Right ventricle myocardium inferior (tissue), 1 donor: ENCODE data around the gene RXFP4. TPM values are rescaled to one million over a fixed set of nuclear protein-coding genes. Genes with fewer than 3 reads are reported as not detected.
"Not testable (repeated sequence)": the region's sequence is repeated elsewhere in the genome, so short reads cannot be mapped to it uniquely, and the experiment has no call there.

Experiments used
- ATAC-seq: fragments of 200-7000 bp; cut with Tn5 transposase; one replicate; pipeline ENCODE4 v1.9.1; 2020; ENCODE audit warnings: mild to moderate bottlenecking, moderate library complexity
- DNase-seq: peaks from one replicate; pipeline ENCODE4 v3.0.0; 2021; ENCODE audit errors: missing footprints
- intact Hi-C: fragments of 100-400 bp; cut with DNase I; formaldehyde crosslinking; loops from one replicate; pipeline ENCODE4 v1.11.0; 2022
- total RNA-seq: library from RNA; stranded (reverse); fragmentation: NEBNext Ultra II Directional; extraction: Animal tissue kit (Norgen Biotek cat#: 25700); gene quantifications from one replicate; pipeline ENCODE4 v1.2.1, GENCODE V29; 2021
- donor health status: DM: no; HTN: yes; CAD: no; lungs with severe emphysema.

The RXFP4 gene
- total RNA-seq, 1 donor from 2014 or later: not detected

GRCh38 chr1:155920717-155921116, 20.7 kb upstream of the RXFP4 start:
- ATAC-seq: no peak
- intact Hi-C loops: no loop called here
- no peak for DNase-seq

- intact Hi-C loops: no loop called here
- ATAC-seq (no peak), DNase-seq (no peak)
These were observed 15.9 kb upstream of the RXFP4 start for GRCh38 chr1:155925506-155925905.

GRCh38 chr1:155929057-155929456, 12.4 kb upstream of the RXFP4 start:
- ATAC-seq (no peak), DNase-seq (no peak)
- intact Hi-C loops: no loop called here

- not testable (repeated sequence) for DNase-seq, ATAC-seq
- intact Hi-C loops: loop anchor here (5.0 kb wide), 1 partner anchor 122 kb away; the partner anchor contains the start of genes LAMTOR2 and UBQLN4
These were observed 10.7 kb upstream of the RXFP4 start for GRCh38 chr1:155930725-155931124.

DNA sequence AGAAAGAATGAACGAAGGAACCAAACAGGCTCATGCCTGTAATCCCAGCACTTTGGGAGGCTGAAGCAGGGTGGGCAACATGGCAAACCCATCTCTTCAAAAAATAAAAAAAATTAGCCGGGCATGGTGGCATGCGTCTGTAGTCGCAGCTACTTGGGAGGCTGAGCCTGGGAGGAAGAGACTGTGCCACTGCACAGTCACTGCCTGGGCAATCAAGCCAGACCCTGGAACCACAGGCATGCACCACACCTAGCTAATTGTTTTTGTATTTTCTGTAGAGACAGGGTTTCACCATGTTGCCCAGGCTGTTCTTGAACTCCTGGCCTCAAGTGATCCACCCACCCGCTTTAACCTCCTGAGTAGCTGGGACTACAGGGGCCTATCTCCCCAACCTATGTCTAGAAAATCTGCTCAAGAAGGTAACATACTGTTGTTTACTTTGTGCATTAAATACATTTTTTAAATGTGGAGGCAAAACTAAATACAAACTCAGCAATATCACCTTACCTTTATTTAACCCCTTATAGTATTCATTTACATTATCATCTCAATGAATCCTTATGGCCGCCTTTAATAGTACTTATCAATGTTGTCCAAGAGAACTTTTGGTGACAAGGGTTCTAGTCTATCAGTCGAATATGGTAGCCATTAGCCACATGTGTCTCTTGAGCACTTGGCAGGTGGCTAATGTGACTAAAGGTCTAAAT, 10.0 kb upstream of the RXFP4 start:
- DNase-seq: no peak
- intact Hi-C loops: loop anchor here (5.0 kb wide), 1 partner anchor 121 kb away; the partner anchor contains the start of genes LAMTOR2 and UBQLN4
- ATAC-seq: no peak

DNA sequence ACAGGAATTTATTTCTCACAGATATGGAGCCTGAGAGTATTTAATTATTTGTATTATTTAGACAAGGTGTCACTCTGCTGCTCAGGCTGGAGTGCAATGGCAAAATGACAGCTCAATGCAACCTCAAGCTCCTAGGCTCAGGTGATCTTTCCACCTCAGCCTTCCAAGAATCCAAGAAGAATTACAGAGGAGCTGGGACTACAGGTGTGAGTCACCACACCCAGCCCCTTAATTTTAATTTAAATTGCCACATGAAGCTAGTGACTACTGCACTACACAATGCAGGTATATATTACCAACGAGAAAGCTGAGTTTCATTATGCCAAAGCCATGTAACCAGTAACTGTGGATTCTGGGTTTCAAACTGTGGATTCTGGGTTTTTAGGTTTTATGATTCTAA, 9.4 kb upstream of the RXFP4 start:
- intact Hi-C loops: loop anchor here (5.0 kb wide), 1 partner anchor 120 kb away; the partner anchor contains the start of genes LAMTOR2 and UBQLN4
- no peak for ATAC-seq

DNA sequence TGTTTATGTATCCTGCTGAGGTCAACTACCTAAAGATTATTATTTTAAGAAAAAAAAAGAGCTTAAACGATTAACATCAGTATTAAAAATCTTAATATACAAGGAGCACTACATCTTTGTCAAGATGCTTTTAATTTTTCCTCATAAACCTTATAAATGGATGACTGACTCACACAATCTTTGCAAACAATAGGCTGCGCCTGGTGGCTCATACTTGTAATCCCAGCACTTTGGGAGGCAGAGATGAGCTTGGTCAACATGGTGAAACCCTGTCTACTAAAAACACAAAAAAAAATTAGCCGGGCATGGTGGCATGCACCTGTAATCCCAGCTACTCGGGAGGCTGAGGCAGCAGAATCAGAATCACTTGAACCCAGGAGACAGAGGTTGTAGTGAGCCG, 9.0 kb upstream of the RXFP4 start:
- intact Hi-C loops: loop anchor here (5.0 kb wide), 1 partner anchor 120 kb away; the partner anchor contains the start of genes LAMTOR2 and UBQLN4
- DNase-seq (no peak), ATAC-seq (no peak)

More for the DNA sequence above, 9.4 kb upstream of the RXFP4 start:
- DNase-seq: no peak

GRCh38 chr1:155933591-155934096, 7.8 kb upstream of the RXFP4 start:
- DNase-seq (no peak), ATAC-seq (no peak)
- intact Hi-C loops: loop anchor here (5.0 kb wide), 1 partner anchor 119 kb away; the partner anchor contains the start of genes LAMTOR2 and UBQLN4

- intact Hi-C loops: loop anchor here (5.0 kb wide), 1 partner anchor 118 kb away; the partner anchor contains the start of genes LAMTOR2 and UBQLN4
- ATAC-seq: peak; percentile 99
- peak; percentile 97 for DNase-seq
These were observed 7.1 kb upstream of the RXFP4 start, which contains the start of gene KHDC4 for GRCh38 chr1:155934097-155934935. Gene KHDC4 (minus strand): TSS chr1:155934413. CDS start chr1:155934373, 40 bp downstream.

- no peak for ATAC-seq
- no peak for DNase-seq
- intact Hi-C loops: loop anchor here (5.0 kb wide), 1 partner anchor 117 kb away; the partner anchor contains the start of genes LAMTOR2 and UBQLN4
These were observed 6.4 kb upstream of the RXFP4 start for GRCh38 chr1:155934936-155935590.

DNA sequence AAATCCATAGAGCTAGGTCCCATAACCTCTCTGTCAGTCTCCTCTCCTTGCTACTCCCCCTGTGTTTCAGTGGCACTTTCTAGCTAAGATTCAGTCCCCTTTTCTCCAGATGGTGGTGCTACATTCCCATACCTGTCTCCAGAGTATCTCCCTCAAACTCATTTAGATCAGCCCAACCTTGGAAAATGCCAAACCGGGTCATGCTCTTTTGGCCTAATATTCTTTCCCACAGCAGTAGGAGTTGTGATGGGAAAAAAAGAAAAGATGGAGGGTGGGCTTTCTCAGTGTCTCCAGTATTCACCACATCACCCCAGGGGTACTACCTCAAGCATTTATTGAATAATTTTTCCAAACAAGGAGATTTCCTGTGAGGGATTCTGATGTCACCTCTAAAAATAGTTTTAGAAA, 3.2 kb upstream of the RXFP4 start:
- ATAC-seq (no peak), DNase-seq (no peak)
- intact Hi-C loops: loop anchor here (1.0 kb wide), 1 partner anchor 51 kb away; no protein-coding TSS in a partner anchor

DNA sequence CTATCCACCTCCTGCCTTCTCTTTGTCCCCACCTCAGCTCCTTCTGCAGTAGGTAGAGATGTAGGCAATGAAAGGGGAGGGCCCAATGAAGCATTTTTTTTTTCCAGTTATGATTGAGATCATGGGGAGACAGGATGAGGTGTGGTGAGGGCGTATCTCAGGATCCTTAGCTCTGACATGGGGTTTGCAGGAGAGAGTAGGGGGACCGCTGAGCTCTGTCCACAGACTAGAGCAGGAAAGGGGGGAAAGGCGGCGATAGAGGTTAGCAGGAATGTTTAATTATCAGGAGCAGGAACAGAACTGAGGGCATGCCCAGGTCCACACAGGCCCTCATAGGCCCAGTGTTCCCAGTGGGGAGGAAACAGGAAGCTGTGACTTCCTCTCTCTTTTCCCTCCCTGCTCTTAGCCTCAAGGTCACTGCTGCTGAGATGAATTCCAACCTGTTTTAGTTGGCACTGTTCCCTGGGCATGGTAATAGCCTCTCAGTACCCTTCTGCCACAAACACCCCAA, 901 bp upstream of the RXFP4 start:
- intact Hi-C loops: loop anchor here (2.0 to 5.0 kb wide), 2 partner anchors 22 to 37 kb away; partner anchors contain the start of gene ARHGEF2
- ATAC-seq (peak; percentile 68), DNase-seq (no peak)

DNA sequence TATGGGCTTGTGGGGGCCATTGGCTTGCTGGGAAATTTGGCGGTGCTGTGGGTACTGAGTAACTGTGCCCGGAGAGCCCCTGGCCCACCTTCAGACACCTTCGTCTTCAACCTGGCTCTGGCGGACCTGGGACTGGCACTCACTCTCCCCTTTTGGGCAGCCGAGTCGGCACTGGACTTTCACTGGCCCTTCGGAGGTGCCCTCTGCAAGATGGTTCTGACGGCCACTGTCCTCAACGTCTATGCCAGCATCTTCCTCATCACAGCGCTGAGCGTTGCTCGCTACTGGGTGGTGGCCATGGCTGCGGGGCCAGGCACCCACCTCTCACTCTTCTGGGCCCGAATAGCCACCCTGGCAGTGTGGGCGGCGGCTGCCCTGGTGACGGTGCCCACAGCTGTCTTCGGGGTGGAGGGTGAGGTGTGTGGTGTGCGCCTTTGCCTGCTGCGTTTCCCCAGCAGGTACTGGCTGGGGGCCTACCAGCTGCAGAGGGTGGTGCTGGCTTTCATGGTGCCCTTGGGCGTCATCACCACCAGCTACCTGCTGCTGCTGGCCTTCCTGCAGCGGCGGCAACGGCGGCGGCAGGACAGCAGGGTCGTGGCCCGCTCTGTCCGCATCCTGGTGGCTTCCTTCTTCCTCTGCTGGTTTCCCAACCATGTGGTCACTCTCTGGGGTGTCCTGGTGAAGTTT, 550 bp downstream of the RXFP4 start:
- intact Hi-C loops: loop anchor here (2.0 to 5.0 kb wide), 2 partner anchors 21 to 35 kb away; partner anchors contain the start of gene ARHGEF2
- DNase-seq (no peak), ATAC-seq (no peak)

DNA sequence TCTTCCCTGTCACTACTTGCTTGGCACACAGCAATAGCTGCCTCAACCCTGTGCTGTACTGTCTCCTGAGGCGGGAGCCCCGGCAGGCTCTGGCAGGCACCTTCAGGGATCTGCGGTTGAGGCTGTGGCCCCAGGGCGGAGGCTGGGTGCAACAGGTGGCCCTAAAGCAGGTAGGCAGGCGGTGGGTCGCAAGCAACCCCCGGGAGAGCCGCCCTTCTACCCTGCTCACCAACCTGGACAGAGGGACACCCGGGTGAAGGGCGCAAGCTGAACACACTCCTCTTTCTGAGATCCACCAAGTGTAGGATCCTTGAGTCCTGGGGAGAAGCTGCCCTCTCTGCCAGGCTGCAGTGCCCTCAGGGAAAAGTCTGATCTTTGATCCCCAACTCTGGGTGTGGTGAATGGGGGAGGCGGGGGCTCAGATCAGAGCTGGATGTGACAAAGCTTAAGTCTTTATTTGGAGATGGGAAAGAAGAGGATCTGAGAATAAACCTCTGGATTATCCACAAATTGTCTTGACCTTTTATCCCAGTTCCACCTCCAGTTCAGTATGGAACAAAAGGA, 1.2 kb downstream of the RXFP4 start:
- no peak for ATAC-seq

DNA sequence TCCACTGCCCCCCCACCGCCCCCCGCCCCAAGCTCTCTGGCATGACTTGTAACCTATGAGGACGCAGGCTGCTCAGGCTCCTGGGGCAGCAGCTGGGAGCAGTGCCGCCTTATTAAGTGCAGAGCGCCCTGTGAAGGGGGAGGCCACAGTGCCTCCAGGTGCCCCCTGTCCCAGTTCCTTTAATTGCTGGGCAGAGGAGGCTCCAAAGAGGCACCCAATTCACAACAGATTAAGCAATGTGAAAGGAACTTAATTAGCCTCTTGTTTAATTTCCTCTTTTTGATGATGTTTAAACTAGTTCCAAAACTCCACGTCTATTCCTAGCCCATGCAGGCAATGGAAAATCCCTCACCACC, 3.0 kb downstream of the RXFP4 start:
- ATAC-seq (no peak), DNase-seq (no peak)
- intact Hi-C loops: loop anchor here (5.0 kb wide), 1 partner anchor 33 kb away; the partner anchor contains the start of gene ARHGEF2

More for the DNA sequence above, 1.2 kb downstream of the RXFP4 start:
- intact Hi-C loops: loop anchor here (5.0 kb wide), 1 partner anchor 35 kb away; the partner anchor contains the start of gene ARHGEF2
- DNase-seq: no peak

DNA sequence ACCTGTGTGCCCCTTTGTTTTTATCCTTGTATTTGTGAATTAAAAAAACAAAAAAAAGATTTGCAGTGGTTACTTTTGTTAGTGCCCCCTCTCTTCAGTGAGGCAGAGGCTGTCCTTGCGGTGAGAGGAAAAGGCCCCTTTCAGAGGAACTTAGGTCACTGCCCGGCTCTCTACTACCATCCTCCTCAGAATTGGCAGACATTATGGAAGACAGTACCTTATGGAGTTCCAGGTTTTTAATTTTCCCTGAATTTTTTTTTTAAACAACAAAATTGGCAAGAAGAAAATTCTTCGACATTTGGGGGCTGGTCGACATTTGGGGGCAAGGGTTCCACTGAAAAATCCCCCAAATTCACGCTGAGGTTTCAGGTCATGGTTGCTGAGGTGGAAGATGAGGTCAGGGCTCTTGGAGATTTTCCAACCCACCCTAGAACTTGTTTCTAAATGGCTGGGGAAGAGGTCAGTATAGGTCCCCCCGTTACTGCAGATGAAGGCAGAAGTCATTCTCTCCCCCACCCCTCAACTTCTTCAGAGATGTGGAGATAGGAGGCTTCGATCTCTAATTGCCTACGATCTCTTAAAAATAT, 5.3 kb downstream of the RXFP4 start:
- intact Hi-C loops: no loop called here
- DNase-seq: no peak
- no peak for ATAC-seq

GRCh38 chr1:155947292-155947691, 5.9 kb downstream of the RXFP4 start:
- intact Hi-C loops: no loop called here
- DNase-seq: no peak
- ATAC-seq: no peak
